Kidney tubule cell (primary cell): ENCODE measurements around the gene CDRT4.
"Not testable (repeated sequence)": the region's sequence is repeated elsewhere in the genome, so short reads cannot be mapped to it uniquely, and the experiment has no call there.

Experiments used
- DNase-seq: peaks from one replicate; pipeline ENCODE4 v3.0.0-alpha.2; 2018; ENCODE audit warnings: low spot score

CDRT4 gene

GRCh38 chr17:15467592-15467991 is at the start of gene CDRT4:
CDRT4 (minus strand) TSS chr17:15467621; CDS start chr17:15440238, 27,383 bp downstream.
- DNase-seq = no peak

GRCh38 chr17:15516150-15516549 is 48.7 kb upstream of the CDRT4 start:
- peak; percentile 74 for DNase-seq

- no peak for DNase-seq
Measured at GRCh38 chr17:15514469-15514868, 47.0 kb upstream of the CDRT4 start.

GRCh38 chr17:15513856-15514459 is 46.5 kb upstream of the CDRT4 start:
- no peak for DNase-seq

- DNase-seq = no peak
Measured at GRCh38 chr17:15513058-15513791, 45.8 kb upstream of the CDRT4 start.

GRCh38 chr17:15512071-15512709 is 44.8 kb upstream of the CDRT4 start:
- DNase-seq = no peak

- no peak for DNase-seq
Measured at GRCh38 chr17:15511142-15511541, 43.7 kb upstream of the CDRT4 start.

- peak; percentile 77 for DNase-seq
Measured at GRCh38 chr17:15510361-15510760, 42.9 kb upstream of the CDRT4 start.

GRCh38 chr17:15509095-15509494 is 41.7 kb upstream of the CDRT4 start:
- no peak for DNase-seq

GRCh38 chr17:15508466-15508865 is 41.0 kb upstream of the CDRT4 start:
- DNase-seq = no peak

- DNase-seq = no peak
Measured at GRCh38 chr17:15507896-15508295, 40.5 kb upstream of the CDRT4 start.

GRCh38 chr17:15507001-15507400 is 39.6 kb upstream of the CDRT4 start:
- no peak for DNase-seq

- not testable (repeated sequence) for DNase-seq
Measured at GRCh38 chr17:15505708-15506107, 38.3 kb upstream of the CDRT4 start.

GRCh38 chr17:15503731-15504130 is 36.3 kb upstream of the CDRT4 start:
- no peak for DNase-seq

GRCh38 chr17:15502369-15503112 is 35.1 kb upstream of the CDRT4 start:
- DNase-seq = peak; percentile 82

GRCh38 chr17:15501793-15502192 is 34.4 kb upstream of the CDRT4 start:
- no peak for DNase-seq

- peak; percentile 48 for DNase-seq
Measured at GRCh38 chr17:15501282-15501681, 33.9 kb upstream of the CDRT4 start.

GRCh38 chr17:15498107-15498506 is 30.7 kb upstream of the CDRT4 start:
- DNase-seq = no peak

GRCh38 chr17:15496735-15497670 is 29.6 kb upstream of the CDRT4 start:
- no peak for DNase-seq

- DNase-seq = no peak
Measured at GRCh38 chr17:15494821-15495220, 27.4 kb upstream of the CDRT4 start.

- DNase-seq = no peak
Measured at GRCh38 chr17:15493693-15494035, 26.2 kb upstream of the CDRT4 start.
